HL-60/S4 (cell line): Measurements from ENCODE around the gene CAPZB.

Experiments used
- in situ Hi-C: fragments of 300-500 bp; cut with MboI; formaldehyde crosslinking; loops from 2 replicates; pipeline ENCODE4 v1.14.3; 2022; ENCODE audit warnings: low sequenced_read_pairs

Gene CAPZB

GRCh38 chr1:19450811-19451515 lies 34.4 kb downstream of the CAPZB start:
- in situ Hi-C loops, result no loop called here

GRCh38 chr1:19449454-19450228 lies 35.7 kb downstream of the CAPZB start:
- in situ Hi-C loops, result no loop called here

- in situ Hi-C loops, result no loop called here
Observed at GRCh38 chr1:19448491-19449439, 36.6 kb downstream of the CAPZB start.

- in situ Hi-C loops, result no loop called here
Observed at GRCh38 chr1:19447550-19447949, 37.8 kb downstream of the CAPZB start.

DNA sequence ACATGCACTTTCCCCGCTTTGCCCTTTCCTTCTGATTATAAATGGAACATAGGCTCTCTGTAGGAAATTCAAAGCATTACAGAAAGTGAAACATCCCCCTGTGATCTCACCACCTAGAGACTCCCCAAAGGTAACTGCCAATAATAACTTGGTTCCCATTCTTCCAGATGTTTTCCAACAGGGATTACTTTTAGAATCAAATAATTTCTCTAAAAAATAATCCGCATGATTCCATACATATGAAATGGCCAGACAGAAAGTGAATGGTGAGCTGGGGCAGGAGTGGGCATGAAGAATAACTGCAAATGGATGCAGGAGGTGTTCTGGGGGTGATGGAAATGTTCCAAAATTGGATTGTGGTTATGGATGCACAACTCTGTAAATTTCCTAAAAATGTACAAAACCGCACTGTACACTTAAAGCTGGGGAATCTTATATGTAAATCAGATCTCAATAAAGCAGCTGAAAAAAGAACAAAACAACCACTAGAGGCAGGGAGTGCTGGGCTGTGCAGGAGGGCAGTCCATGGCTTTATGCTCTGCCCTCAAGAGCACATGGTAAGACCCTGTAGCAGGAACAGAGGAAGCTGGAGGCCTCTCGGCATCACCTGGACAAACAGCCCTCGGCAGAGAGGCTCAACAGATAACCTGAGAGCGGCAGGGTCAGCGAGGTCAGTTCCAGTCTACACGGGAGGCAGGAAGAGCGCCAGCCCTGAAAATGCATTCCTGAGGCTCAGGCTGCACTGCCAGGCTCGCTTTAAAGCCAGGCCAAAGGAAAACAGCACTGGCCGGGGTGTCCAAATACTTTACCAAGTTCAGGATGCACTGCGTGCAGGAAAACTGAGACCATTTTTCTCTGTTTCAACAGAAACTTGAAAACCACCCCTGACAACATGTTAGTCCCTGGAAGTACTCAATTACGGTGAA lies 39.7 kb downstream of the CAPZB start:
- in situ Hi-C loops, result no loop called here

GRCh38 chr1:19444296-19445021 lies 40.9 kb downstream of the CAPZB start:
- in situ Hi-C loops, result no loop called here

- in situ Hi-C loops, result no loop called here
Observed at GRCh38 chr1:19443326-19443725, 42.0 kb downstream of the CAPZB start.

DNA sequence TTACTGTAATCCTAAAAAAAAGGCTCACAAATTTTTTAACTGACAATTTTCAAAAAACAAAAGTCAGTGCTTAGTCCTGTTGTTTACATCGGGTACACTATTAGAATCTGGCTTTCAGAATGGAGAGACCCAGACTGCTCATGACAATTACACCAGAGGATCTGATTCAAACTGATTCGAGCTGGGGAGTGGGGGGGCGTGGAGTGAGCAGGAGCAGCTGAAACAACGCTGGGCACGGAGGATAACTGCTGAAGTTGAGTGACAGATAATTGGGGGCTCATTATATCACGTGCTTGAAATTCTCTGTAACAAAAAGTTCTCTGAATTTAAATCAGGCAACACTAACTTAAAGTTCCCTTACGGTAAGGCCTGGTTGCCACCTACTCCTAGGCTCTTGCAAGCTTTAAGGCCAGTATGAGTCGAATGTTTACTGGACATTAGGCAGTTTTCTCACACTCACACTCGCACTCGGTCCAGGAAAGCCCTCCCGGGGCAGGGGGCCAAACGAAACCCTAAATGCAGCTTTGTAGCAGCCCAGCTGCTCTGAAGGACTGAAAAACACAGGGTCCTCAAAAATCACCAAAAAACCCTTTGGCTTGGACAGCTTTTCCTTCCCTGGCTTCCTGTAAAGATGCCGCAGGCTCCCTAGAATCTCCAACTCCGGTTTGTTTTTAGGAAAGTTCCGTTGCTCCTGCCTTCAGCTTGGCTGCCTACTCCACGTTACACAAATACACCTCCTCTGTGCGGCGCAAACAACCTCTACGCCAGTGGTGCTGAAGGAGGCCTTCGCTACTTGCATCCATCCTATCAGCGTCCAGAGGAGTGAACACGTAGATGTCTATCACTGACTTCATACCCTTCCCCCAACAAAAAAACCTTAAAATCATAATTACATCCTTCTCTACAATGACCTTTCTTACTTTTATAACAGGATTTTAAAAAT lies 42.9 kb downstream of the CAPZB start:
- in situ Hi-C loops, result no loop called here

DNA sequence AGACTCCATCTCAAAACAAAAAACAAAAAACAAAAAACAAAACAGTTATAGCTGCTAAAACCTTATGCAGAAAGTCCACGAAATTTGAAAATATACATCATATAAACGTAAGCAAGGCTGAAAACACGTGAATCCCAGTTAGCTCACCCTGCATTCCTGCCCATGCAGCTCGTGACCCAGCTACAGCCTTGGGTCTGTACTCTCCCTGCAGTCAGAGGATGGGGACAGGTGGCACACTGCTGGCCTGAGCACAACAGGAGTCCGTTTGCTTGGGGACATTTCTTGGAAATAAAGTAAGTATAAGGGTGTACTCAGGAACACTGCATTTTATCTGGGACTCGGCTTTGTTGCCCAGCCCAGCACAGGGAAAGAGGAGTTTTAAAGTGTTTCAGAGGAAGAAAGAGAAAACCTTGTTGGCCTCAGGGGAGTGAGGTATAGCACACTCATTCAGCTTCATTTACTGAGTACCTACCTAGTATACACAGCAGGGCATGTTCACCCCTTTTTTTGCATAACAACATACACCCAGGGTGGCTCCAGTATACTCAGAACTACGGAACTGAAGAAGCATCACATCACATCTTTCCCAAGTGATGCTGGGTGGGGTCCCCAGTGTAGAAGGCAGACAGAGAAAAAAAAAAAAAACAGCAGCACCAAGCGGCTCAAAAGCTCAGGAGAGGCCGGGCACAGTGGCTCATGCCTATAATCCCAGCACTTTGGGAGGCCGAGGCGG lies 44.1 kb downstream of the CAPZB start:
- in situ Hi-C loops, result no loop called here

- in situ Hi-C loops, result no loop called here
Observed at GRCh38 chr1:19439464-19440171, 45.7 kb downstream of the CAPZB start.

DNA sequence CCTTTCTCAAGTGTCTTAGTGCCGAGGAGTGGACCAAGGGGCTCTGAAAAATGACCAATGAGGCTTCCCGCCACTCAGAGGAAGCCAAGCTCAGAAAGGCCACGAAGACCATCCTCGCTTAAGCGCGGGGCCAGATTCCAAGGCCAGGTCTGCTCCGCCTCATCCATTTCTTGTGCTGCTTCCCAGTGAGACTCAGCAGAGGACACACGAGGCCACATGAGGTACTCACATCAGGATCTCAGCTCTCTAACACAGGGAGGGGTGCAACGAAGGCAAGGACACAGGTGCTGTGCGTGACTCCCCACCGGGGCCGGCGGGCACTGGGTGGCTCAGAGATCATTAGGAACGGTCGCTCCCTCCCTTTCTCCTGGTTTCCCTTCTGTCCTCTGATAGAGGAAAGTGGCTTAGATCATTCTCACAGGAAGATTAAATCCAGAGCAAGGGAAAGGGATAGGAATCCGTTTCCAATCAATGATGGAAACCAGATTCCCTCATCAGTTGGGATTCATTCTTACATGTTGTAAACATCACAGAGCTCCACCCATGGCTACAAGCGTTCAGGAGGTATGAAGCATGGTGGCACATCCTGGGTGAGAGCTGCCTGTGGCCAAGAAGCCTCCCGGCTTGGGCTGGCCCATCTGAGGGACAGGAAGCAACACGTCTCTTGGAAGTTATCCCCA lies 46.7 kb downstream of the CAPZB start:
- in situ Hi-C loops, result no loop called here

GRCh38 chr1:19437891-19438294 lies 47.4 kb downstream of the CAPZB start:
- in situ Hi-C loops, result no loop called here

DNA sequence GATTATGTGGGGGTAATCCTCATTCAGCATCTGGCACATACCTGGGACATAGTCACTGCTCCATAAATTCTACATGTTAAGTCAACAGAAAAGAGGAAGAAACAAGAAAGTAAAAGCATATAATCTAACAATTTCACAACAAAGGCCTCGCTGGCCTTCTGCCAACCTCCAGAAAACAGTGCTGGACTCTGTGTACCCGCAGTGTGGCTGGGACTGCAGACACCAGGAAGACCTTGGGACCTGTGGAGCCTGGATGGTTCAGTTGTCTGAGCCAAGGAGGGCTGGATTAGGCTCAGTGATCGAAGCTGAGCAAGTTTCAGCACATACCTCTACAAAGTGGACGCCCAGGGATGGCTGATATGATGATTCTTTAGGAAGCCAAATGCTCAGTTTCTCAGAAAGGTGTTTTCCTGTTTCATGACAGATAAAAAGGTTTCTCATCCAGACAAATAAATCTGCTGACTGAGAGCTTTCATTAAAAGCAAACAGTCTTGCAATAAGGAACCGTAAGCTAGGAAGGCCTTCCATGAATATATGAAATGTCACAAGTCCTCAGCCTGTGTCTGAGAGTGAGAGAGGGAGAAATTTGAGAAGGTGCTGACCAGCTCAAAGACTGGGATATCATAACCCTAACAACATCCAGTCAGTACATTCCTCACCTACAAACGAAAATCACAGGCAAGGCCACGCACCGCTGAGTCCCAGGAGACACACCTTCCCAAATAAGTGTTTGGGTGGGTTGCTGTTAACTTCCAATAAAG lies 48.4 kb downstream of the CAPZB start:
- in situ Hi-C loops, result no loop called here

DNA sequence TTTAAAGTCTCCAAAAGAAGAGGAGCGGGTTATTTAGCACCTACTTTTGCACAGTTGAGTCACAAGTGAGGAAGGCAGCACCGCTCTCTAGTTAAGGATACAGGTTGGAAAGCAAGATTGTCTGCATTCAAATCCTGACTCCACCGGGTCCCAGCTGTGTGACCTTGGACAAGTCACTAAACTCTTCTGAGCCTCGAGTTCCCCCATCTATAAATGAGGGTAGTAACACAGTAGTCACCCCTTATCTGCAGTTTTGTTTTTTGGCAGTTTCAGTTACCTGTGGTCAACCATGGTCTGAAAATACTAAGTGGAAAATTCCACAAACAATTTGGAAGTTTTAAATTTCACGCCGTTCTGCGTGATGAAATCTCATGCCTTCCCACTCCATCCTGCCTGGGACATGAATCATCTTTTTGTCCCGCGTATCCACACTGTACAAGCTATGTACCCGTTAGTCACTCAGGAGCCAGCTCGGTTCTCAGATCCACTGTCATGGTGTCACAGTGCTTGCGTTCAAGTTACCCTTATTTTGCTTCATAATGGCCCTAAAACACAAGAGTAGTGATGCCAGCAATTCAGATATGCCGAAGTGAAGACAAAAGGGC lies 49.4 kb downstream of the CAPZB start:
- in situ Hi-C loops, result no loop called here

DNA sequence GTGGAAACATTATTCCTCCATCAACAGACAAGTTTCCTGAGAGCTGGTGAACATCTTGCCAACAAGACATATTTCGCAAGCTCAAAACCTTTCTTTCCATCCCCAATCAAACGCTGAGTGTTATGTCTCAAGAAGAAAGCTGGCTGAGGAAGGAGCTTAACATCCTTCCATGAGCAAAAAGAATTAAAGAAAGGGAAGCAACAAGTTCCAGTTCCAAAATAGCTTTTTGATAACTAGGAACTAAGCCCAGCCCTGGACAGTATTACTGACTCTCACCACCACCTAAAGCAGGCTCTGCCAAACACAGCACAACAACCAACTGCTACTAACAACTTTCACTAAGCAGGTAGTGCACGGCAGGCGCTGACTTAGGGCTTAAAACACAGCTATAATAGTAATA lies 50.2 kb downstream of the CAPZB start:
- in situ Hi-C loops, result no loop called here

- in situ Hi-C loops, result no loop called here
Observed at GRCh38 chr1:19433719-19433998, 51.7 kb downstream of the CAPZB start.
